ENCODE measurements around the gene CLSTN1.

- no peak for TF ChIP-seq TAF1 (IDR thresholded peaks at IDR 0.05; ENCODE audit: low read depth, low read length)
- TF ChIP-seq CTCF (IDR thresholded peaks at IDR 0.05; ENCODE audit: control extremely low read depth in 1 of 3, insufficient read depth in 1 of 3, low read depth in 1 of 3, low read length in 3 of 3), result peak in 2 of 3 experiments; percentile 5 to 15; a peak in 1 of 4 replicates
- no peak for TF ChIP-seq EZH2 (IDR thresholded peaks at IDR 0.05; ENCODE audit: low read depth, low read length, severe bottlenecking)
- TF ChIP-seq YY1 (IDR thresholded peaks at IDR 0.05; ENCODE audit: low read depth, low read length), result no peak
- TF ChIP-seq SUZ12 (IDR thresholded peaks at IDR 0.05; ENCODE audit: low read length), result no peak
- no peak for TF ChIP-seq KDM1A (IDR thresholded peaks at IDR 0.05; ENCODE audit: borderline replicate concordance, low read length)
- TF ChIP-seq RFX5 (IDR thresholded peaks at IDR 0.05; ENCODE audit: borderline replicate concordance, low read depth, low read length), result no peak
- TF ChIP-seq SIRT6 (IDR thresholded peaks at IDR 0.05; ENCODE audit: low read length), result no peak
- TF ChIP-seq ZNF274 (IDR thresholded peaks at IDR 0.05; ENCODE audit: borderline replicate concordance, extremely low read depth, low read length), result no peak
- no peak for TF ChIP-seq TEAD4 (IDR thresholded peaks at IDR 0.05; ENCODE audit: low read depth, low read length)
- TF ChIP-seq EGR1 (IDR thresholded peaks at IDR 0.05; ENCODE audit: borderline replicate concordance, low read depth, low read length), result no peak
- TF ChIP-seq USF2 (IDR thresholded peaks at IDR 0.05; ENCODE audit: low read length), result no peak
These were observed 105.6 kb downstream of the CLSTN1 start for GRCh38 chr1:9718006-9718680.

Measured in H1 (cell line).